HepG2 (cell line): ENCODE results near the gene VPS50. TPM values are rescaled to one million over a fixed set of nuclear protein-coding genes. Genes with fewer than 3 reads are reported as not detected.

Experiments used
- MAFK ChIP-seq, 2 experiments: IDR thresholded peaks in 1 of 2; conservative IDR thresholded peaks in 1 of 2; 2 replicates each; pipeline ENCODE4 v1.6.1; 2011; ENCODE audit warnings: improper control_type of control experiment in 2 of 2, low read length in 2 of 2
- polyA plus RNA-seq, 8 experiments: library from polyadenylated mRNA; depleted of rRNA in 3 of 8; stranded (reverse) in 7 of 8; unstranded in 1 of 8; fragments of >200 nt; fragmentation: Illumina TruSeq in 4 of 8; extraction: Trizol in 4 of 8; gene quantifications; 2 replicates each; pipeline versions ENCODE4 v1.2.1 to v1.2.3, GENCODE V29; 2011 to 2016; ENCODE audit warnings: low read depth in 4 of 8, missing spikeins in 1 of 8, mixed read lengths in 1 of 8; ENCODE audit not compliant: insufficient read depth in 1 of 8
- total RNA-seq, 5 experiments: library from RNA; depleted of rRNA; stranded (reverse); fragments of >200 nt; fragmentation: Illumina TruSeq; extraction: Trizol; gene quantifications; 2 replicates each; pipeline ENCODE4 v1.2.3, GENCODE V29; 2016; ENCODE audit warnings: low read depth in 1 of 5
- TF ChIP-seq, protein P1 (sequence below): sonication (generic); formaldehyde crosslinking; IDR thresholded peaks from 2 replicates; pipeline ENCODE4 v1.8.0; 2022; ENCODE audit warnings: low read depth, missing genetic modification reagents

The VPS50 gene
- total and polyA plus RNA-seq, 2 of the 13 experiments (the other 11 are each of a cell fraction or from before 2014, with no cell fraction given) = 10.3 to 20.4 TPM

DNA sequence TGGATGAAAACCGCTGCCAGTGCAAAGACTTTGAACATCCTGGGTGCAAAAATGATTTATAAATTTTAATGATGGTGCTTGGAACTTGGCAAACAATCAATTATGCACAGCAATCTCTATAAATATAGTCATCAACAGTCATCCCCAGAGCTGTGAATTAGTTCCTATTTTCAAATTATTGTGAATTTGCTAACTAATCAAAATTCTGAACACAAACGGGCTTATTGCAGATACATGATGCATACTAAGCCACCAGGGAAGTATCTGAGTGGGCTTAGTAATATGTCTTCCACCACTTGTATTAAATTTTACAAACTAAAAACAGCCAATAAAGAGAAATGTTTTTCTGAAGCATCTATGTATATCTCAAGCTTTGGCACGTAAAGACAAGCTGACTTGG lies 177.2 kb downstream of the VPS50 start (continued):
- peak; percentile 64 to 70 for TF ChIP-seq MAFK (conservative IDR thresholded peaks at IDR 0.05 in 1 of 2, IDR thresholded peaks at IDR 0.05 in 1 of 2; ENCODE audit: low read length in 2 of 2)
- TF ChIP-seq, protein P1, sequence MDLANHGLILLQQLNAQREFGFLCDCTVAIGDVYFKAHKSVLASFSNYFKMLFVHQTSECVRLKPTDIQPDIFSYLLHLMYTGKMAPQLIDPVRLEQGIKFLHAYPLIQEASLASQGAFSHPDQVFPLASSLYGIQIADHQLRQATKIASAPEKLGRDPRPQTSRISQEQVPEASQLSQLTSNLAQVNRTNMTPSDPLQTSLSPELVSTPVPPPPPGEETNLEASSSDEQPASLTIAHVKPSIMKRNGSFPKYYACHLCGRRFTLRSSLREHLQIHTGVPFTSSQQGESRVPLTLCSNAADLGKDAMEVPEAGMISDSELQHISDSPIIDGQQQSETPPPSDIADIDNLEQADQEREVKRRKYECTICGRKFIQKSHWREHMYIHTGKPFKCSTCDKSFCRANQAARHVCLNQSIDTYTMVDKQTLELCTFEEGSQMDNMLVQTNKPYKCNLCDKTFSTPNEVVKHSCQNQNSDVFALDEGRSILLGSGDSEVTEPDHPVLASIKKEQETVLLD (CRISPR knock-in tag) = no peak

Other genes starting within 250 kb of the VPS50 start
- gene SAMD9, start 114.4 kb upstream of the VPS50 start, total RNA-seq (2016; rRNA removed; fragmentation: Illumina TruSeq; extraction: Trizol) = 1.5 and 3.0 TPM in 2 replicates
- 0.08 and 0.13 TPM in 2 replicates for gene SAMD9, start 114.4 kb upstream of the VPS50 start, polyA plus RNA-seq (2011; rRNA removed)
- gene SAMD9L, start 84.0 kb upstream of the VPS50 start, total RNA-seq (2016; rRNA removed; fragmentation: Illumina TruSeq; extraction: Trizol) = not detected in 2 replicates
- not detected in 2 replicates for gene SAMD9L, start 84.0 kb upstream of the VPS50 start, polyA plus RNA-seq (2011; rRNA removed)
- not detected in 2 replicates for gene HEPACAM2, start 5.9 kb upstream of the VPS50 start, total RNA-seq (2016; rRNA removed; fragmentation: Illumina TruSeq; extraction: Trizol)
- not detected in 2 replicates for gene HEPACAM2, start 5.9 kb upstream of the VPS50 start, polyA plus RNA-seq (2011; rRNA removed)